Adipocyte (in vitro differentiated cells): ENCODE data around the gene SPNS2.

Source experiments
- DNase-seq: peaks from one replicate; pipeline ENCODE4 v3.0.0-alpha.2; 2015; ENCODE audit warnings: low read depth
- H3K27me3 ChIP-seq: replicated peaks from 2 replicates; pipeline ENCODE4 v1.7.0; 2013; ENCODE audit warnings: mild to moderate bottlenecking, low read length, moderate library complexity; ENCODE audit not compliant: control insufficient read depth, insufficient read depth
- H3K36me3 ChIP-seq: 2 replicates; pipeline ENCODE4 v1.7.0; 2013; ENCODE audit warnings: low read length, mild to moderate bottlenecking, moderate library complexity; ENCODE audit not compliant: control insufficient read depth, insufficient read depth, severe bottlenecking
- H3K4me1 ChIP-seq: 2 replicates; pipeline ENCODE4 v1.7.0; 2013; ENCODE audit warnings: mild to moderate bottlenecking, low read length, moderate library complexity; ENCODE audit not compliant: control insufficient read depth, insufficient read depth
- H3K4me3 ChIP-seq: 2 replicates; pipeline ENCODE4 v1.7.0; 2013; ENCODE audit warnings: mild to moderate bottlenecking, low read length, moderate library complexity
- H3K9ac ChIP-seq: 2 replicates; pipeline ENCODE4 v1.7.0; 2013; ENCODE audit warnings: mild to moderate bottlenecking, low read length, moderate library complexity
- H3K9me3 ChIP-seq: 2 replicates; pipeline ENCODE4 v1.7.0; 2013; ENCODE audit warnings: mild to moderate bottlenecking, low read length, moderate library complexity; ENCODE audit not compliant: control insufficient read depth

SPNS2 gene

GRCh38 chr17:4474093-4474492 is 24.6 kb upstream of the SPNS2 start:
- Histone ChIP-seq H3K9me3 (no peaks in the 10 kb centered on the region), H3K4me1 (peaks cover 4% of the 10 kb centered on the region), H3K4me3 (no peak overlapping the region), H3K9ac (no peak overlapping the region), H3K36me3 (no peaks in the 10 kb centered on the region), H3K27me3 (peaks cover 45% of the 10 kb centered on the region)
- no peak for DNase-seq

GRCh38 chr17:4475001-4475400 is 23.7 kb upstream of the SPNS2 start:
- H3K36me3 ChIP-seq, result no peaks in the 10 kb centered on the region
- H3K27me3 ChIP-seq, result peaks cover 45% of the 10 kb centered on the region
- no peak for DNase-seq

GRCh38 chr17:4475463-4475862 is 23.2 kb upstream of the SPNS2 start:
- Histone ChIP-seq H3K4me1 (peaks cover 11% of the 10 kb centered on the region), H3K9me3 (no peaks in the 10 kb centered on the region), H3K27me3 (peaks cover 48% of the 10 kb centered on the region), H3K36me3 (no peaks in the 10 kb centered on the region), H3K4me3 (no peak overlapping the region), H3K9ac (no peak overlapping the region)
- no peak for DNase-seq

More at GRCh38 chr17:4475001-4475400, 23.7 kb upstream of the SPNS2 start:
- Histone ChIP-seq H3K4me3 (no peak overlapping the region), H3K9me3 (no peaks in the 10 kb centered on the region), H3K4me1 (peaks cover 6% of the 10 kb centered on the region), H3K9ac (no peak overlapping the region)

- Histone ChIP-seq H3K9me3 (no peaks in the 10 kb centered on the region), H3K9ac (no peak overlapping the region), H3K27me3 (peaks cover 51% of the 10 kb centered on the region), H3K36me3 (no peaks in the 10 kb centered on the region), H3K4me3 (no peak overlapping the region), H3K4me1 (peaks cover 16% of the 10 kb centered on the region)
- no peak for DNase-seq
Observed at GRCh38 chr17:4476017-4476416, 22.7 kb upstream of the SPNS2 start.

GRCh38 chr17:4476511-4477070 is 22.1 kb upstream of the SPNS2 start:
- Histone ChIP-seq H3K36me3 (no peaks in the 10 kb centered on the region), H3K9me3 (no peaks in the 10 kb centered on the region), H3K4me1 (peaks cover 21% of the 10 kb centered on the region), H3K9ac (no peak overlapping the region), H3K4me3 (no peak overlapping the region), H3K27me3 (peaks cover 52% of the 10 kb centered on the region)
- no peak for DNase-seq

- Histone ChIP-seq H3K9me3 (no peaks in the 10 kb centered on the region), H3K36me3 (no peaks in the 10 kb centered on the region), H3K4me3 (no peak overlapping the region), H3K4me1 (peaks cover 21% of the 10 kb centered on the region), H3K9ac (no peak overlapping the region), H3K27me3 (peaks cover 50% of the 10 kb centered on the region)
- DNase-seq, result no peak
Observed at GRCh38 chr17:4477255-4477791, 21.4 kb upstream of the SPNS2 start.

- Histone ChIP-seq H3K27me3 (peaks cover 57% of the 10 kb centered on the region), H3K36me3 (no peaks in the 10 kb centered on the region), H3K4me3 (no peak overlapping the region), H3K9ac (no peak overlapping the region), H3K4me1 (peaks cover 21% of the 10 kb centered on the region), H3K9me3 (no peaks in the 10 kb centered on the region)
- no peak for DNase-seq
Observed at GRCh38 chr17:4478318-4478830, 20.3 kb upstream of the SPNS2 start.

- no peak for DNase-seq
- Histone ChIP-seq H3K9ac (no peak overlapping the region), H3K27me3 (peaks cover 51% of the 10 kb centered on the region), H3K4me3 (no peak overlapping the region), H3K9me3 (no peaks in the 10 kb centered on the region), H3K36me3 (no peaks in the 10 kb centered on the region), H3K4me1 (peaks cover 21% of the 10 kb centered on the region)
Observed at GRCh38 chr17:4479340-4479981, 19.2 kb upstream of the SPNS2 start.

- DNase-seq, result no peak
- no peaks in the 10 kb centered on the region for H3K9me3 ChIP-seq
- peaks cover 46% of the 10 kb centered on the region for H3K27me3 ChIP-seq
- no peaks in the 10 kb centered on the region for H3K36me3 ChIP-seq
- H3K9ac ChIP-seq, result no peak overlapping the region
- no peak overlapping the region for H3K4me3 ChIP-seq
- H3K4me1 ChIP-seq, result peaks cover 21% of the 10 kb centered on the region
Observed at GRCh38 chr17:4479982-4480751, 18.5 kb upstream of the SPNS2 start.

GRCh38 chr17:4480929-4481898 is 17.5 kb upstream of the SPNS2 start:
- Histone ChIP-seq H3K9ac (no peak overlapping the region), H3K4me3 (no peak overlapping the region), H3K36me3 (no peaks in the 10 kb centered on the region), H3K27me3 (peaks cover 36% of the 10 kb centered on the region), H3K9me3 (no peaks in the 10 kb centered on the region), H3K4me1 (peaks cover 21% of the 10 kb centered on the region)
- no peak for DNase-seq
